Breast epithelium (tissue), 4 donors: Measurements from ENCODE around the gene SSR3. TPM values are rescaled to one million over a fixed set of nuclear protein-coding genes. Genes with fewer than 3 reads are reported as not detected.

ENCODE experiments used
- DNase-seq, 2 donors: peaks; one replicate each; pipeline ENCODE4 v3.0.0-alpha.2; 2019; ENCODE audit warnings: low spot score in 2 of 2
- H3K27ac ChIP-seq, 2 donors: fragments of 200-600 bp; sonication (generic) in 1 of 2; one replicate each; pipeline ENCODE4 v1.5.1; 2016 to 2019; ENCODE audit warnings: mild to moderate bottlenecking in 1 of 2
- H3K27me3 ChIP-seq, 2 donors: fragments of 200-600 bp; sonication (generic) in 1 of 2; one replicate each; pipeline versions ENCODE4 v1.5.1 to v1.6.0; 2017 to 2019; ENCODE audit warnings: control low read depth in 1 of 2, mild to moderate bottlenecking in 1 of 2
- H3K36me3 ChIP-seq: fragments of 200-600 bp; one replicate; pipeline ENCODE4 v1.5.1; 2019
- H3K4me1 ChIP-seq, 2 donors: fragments of 200-600 bp; sonication (generic); one replicate each; pipeline ENCODE4 v1.5.1; 2016 to 2019; ENCODE audit warnings: control low read depth in 1 of 2
- H3K4me3 ChIP-seq, 3 donors: fragments of 200-600 bp; sonication (generic); 1 replicate in 2 of 3; 2 replicates in 1 of 3; pipeline ENCODE4 v1.5.1; 2016 to 2019; ENCODE audit warnings: mild to moderate bottlenecking in 3 of 3, moderate library complexity in 2 of 3
- H3K9me3 ChIP-seq, 2 donors: fragments of 200-600 bp; sonication (generic) in 1 of 2; one replicate each; pipeline ENCODE4 v1.5.1; 2016 to 2019; ENCODE audit warnings: control low read depth in 1 of 2
- CTCF ChIP-seq, 3 donors: fragments of 450-650 bp; IDR thresholded peaks; one replicate each; pipeline ENCODE4 v1.5.1; 2016 to 2017; ENCODE audit warnings: antibody characterized with exemption in 3 of 3, mild to moderate bottlenecking in 3 of 3, moderate library complexity in 3 of 3
- POLR2A ChIP-seq: fragments of 450-650 bp; IDR thresholded peaks from one replicate; pipeline ENCODE4 v1.6.1; 2016; ENCODE audit warnings: antibody characterized with exemption, mild to moderate bottlenecking, moderate library complexity
- POLR2AphosphoS5 ChIP-seq, 3 donors: sonication (generic); formaldehyde crosslinking; IDR thresholded peaks; one replicate each; pipeline ENCODE4 v1.6.1; 2017; ENCODE audit warnings: antibody characterized with exemption in 3 of 3
- intact Hi-C: fragments of 100-400 bp; cut with DNase I; formaldehyde crosslinking; loops from one replicate; pipeline ENCODE4 v1.15.1; 2023; ENCODE audit warnings: low total_unique reads
- total RNA-seq, 3 donors: library from RNA; depleted of rRNA; stranded (reverse); fragments of >200 nt; gene quantifications; one replicate each; pipeline ENCODE4 v1.1.0, GENCODE V29; 2016

Gene SSR3
- total RNA-seq, 3 donors from 2014 or later, result 109 to 156 (median 110) TPM

- Histone ChIP-seq H3K4me3 (no peak overlapping the region), H3K36me3 (no peaks in the 10 kb centered on the region), H3K9me3 (peaks cover 0 to 2% of the 10 kb centered on the region in 2 donors), H3K4me1 (no peaks in the 10 kb centered on the region), H3K27me3 (no peaks in the 10 kb centered on the region), H3K27ac (no peak overlapping the region)
- TF ChIP-seq POLR2AphosphoS5 (IDR thresholded peaks at IDR 0.05) (no peak), POLR2A (no peak), CTCF (IDR thresholded peaks at IDR 0.05) (no peak)
- intact Hi-C loops, result no loop called here
- DNase-seq, result no peak
Observed at GRCh38 chr3:156493887-156494286, 61.0 kb downstream of the SSR3 start.

GRCh38 chr3:156492801-156493261 is 62.1 kb downstream of the SSR3 start:
- no peak for DNase-seq
- intact Hi-C loops, result no loop called here
- Histone ChIP-seq H3K36me3 (no peaks in the 10 kb centered on the region), H3K27ac (no peak overlapping the region), H3K9me3 (no peaks in the 10 kb centered on the region), H3K4me3 (no peak overlapping the region), H3K4me1 (no peaks in the 10 kb centered on the region), H3K27me3 (no peaks in the 10 kb centered on the region)
- TF ChIP-seq POLR2A (no peak), CTCF (IDR thresholded peaks at IDR 0.05) (no peak), POLR2AphosphoS5 (IDR thresholded peaks at IDR 0.05) (no peak)

GRCh38 chr3:156491192-156491591 is 63.7 kb downstream of the SSR3 start:
- intact Hi-C loops, result no loop called here
- no peaks in the 10 kb centered on the region for H3K4me1 ChIP-seq
- H3K27me3 ChIP-seq, result no peaks in the 10 kb centered on the region
- H3K9me3 ChIP-seq, result no peaks in the 10 kb centered on the region
- no peak overlapping the region for H3K4me3 ChIP-seq
- H3K36me3 ChIP-seq, result no peaks in the 10 kb centered on the region
- TF ChIP-seq CTCF (IDR thresholded peaks at IDR 0.05) (no peak), POLR2A (no peak), POLR2AphosphoS5 (IDR thresholded peaks at IDR 0.05) (no peak)
- no peak overlapping the region for H3K27ac ChIP-seq
- DNase-seq, result no peak

Other genes starting within 250 kb of the SSR3 start
- 100 to 1,000 TPM in 1 of 3 donors, 10 to 100 TPM in 2; 28.5 to 103 (median 45.1) TPM for gene TIPARP, start 119.5 kb upstream of the SSR3 start, total RNA-seq